GM21825 (cell line): ENCODE results near the gene MATN3.

Experiments
- ATAC-seq: cut with Tn5 transposase; IDR thresholded peaks from one replicate; pipeline ENCODE4 v1.9.1; 2021; ENCODE audit warnings: mild to moderate bottlenecking, moderate library complexity; ENCODE audit not compliant: unreplicated experiment

Gene MATN3

GRCh38 chr2:19942199-19942598, 70.3 kb downstream of the MATN3 start:
- no peak for ATAC-seq
